ENCODE results near the gene PDE4D. TPM values are rescaled to one million over a fixed set of nuclear protein-coding genes. Genes with fewer than 3 reads are reported as not detected.
A peak's percentile ranks its signal among the peaks of the same experiment; 100 is the strongest.

Gene PDE4D
- total RNA-seq, 4 donors from 2014 or later: 6.0 to 36.2 (median 10.0) TPM

- Histone ChIP-seq H3K36me3 (no peaks in the 10 kb centered on the region), H3K27ac (no peak overlapping the region), H3K4me3 (no peak overlapping the region), H3K4me1 (no peaks in the 10 kb centered on the region), H3K27me3 (no peaks in the 10 kb centered on the region), H3K9me3 (no peaks in the 10 kb centered on the region)
- TF ChIP-seq CTCF (IDR thresholded peaks at IDR 0.05): peak in 5 of 6 experiments; percentile 27 to 69 (median 41)
- no peak for TF ChIP-seq POLR2A (IDR thresholded peaks at IDR 0.05)
- no peak for DNase-seq
- WGBS, 2 donors: 48 to 58% methylated on average over 1 of the region's 1 CpG
- intact Hi-C loops (cut with DNase I): loop anchor here (10.0 kb wide), 2 partner anchors 168 to 298 kb away; no protein-coding TSS in a partner anchor
These were observed 387.1 kb downstream of the PDE4D start for GRCh38 chr5:59506285-59506877.

- H3K27me3 ChIP-seq: no peaks in the 10 kb centered on the region
- no peak for DNase-seq
- no peak overlapping the region for H3K4me3 ChIP-seq
- H3K4me1 ChIP-seq: no peaks in the 10 kb centered on the region
- TF ChIP-seq CTCF (IDR thresholded peaks at IDR 0.05) (no peak), POLR2A (IDR thresholded peaks at IDR 0.05) (no peak)
- no peaks in the 10 kb centered on the region for H3K9me3 ChIP-seq
- intact Hi-C loops (cut with DNase I): loop anchor here (10.0 kb wide), 2 partner anchors 171 to 301 kb away; no protein-coding TSS in a partner anchor
- H3K36me3 ChIP-seq: no peaks in the 10 kb centered on the region
- H3K27ac ChIP-seq: no peak overlapping the region
These were observed 389.5 kb downstream of the PDE4D start for GRCh38 chr5:59504043-59504442.

GRCh38 chr5:59503220-59503619, 390.3 kb downstream of the PDE4D start:
- 36 to 67% methylated on average over 1 of the region's 1 CpG for WGBS, 2 donors
- H3K36me3 ChIP-seq: no peaks in the 10 kb centered on the region
- no peak for TF ChIP-seq POLR2A (IDR thresholded peaks at IDR 0.05)
- H3K4me1 ChIP-seq: no peaks in the 10 kb centered on the region
- H3K4me3 ChIP-seq: no peak overlapping the region
- intact Hi-C loops (cut with DNase I): loop anchor here (10.0 kb wide), 2 partner anchors 172 to 302 kb away; no protein-coding TSS in a partner anchor
- H3K27ac ChIP-seq: no peak overlapping the region
- H3K27me3 ChIP-seq: no peaks in the 10 kb centered on the region
- no peaks in the 10 kb centered on the region for H3K9me3 ChIP-seq
- no peak for DNase-seq

- no peak overlapping the region for H3K27ac ChIP-seq
- no peaks in the 10 kb centered on the region for H3K36me3 ChIP-seq
- no peak overlapping the region for H3K4me3 ChIP-seq
- intact Hi-C loops (cut with DNase I): loop anchor here (10.0 kb wide), 2 partner anchors 173 to 303 kb away; no protein-coding TSS in a partner anchor
- no peaks in the 10 kb centered on the region for H3K4me1 ChIP-seq
- 78 to 83% methylated on average over 1 of the region's 1 CpG for WGBS, 2 donors
- no peak for DNase-seq
- H3K27me3 ChIP-seq: no peaks in the 10 kb centered on the region
- no peaks in the 10 kb centered on the region for H3K9me3 ChIP-seq
- no peak for TF ChIP-seq CTCF (IDR thresholded peaks at IDR 0.05)
- TF ChIP-seq POLR2A (IDR thresholded peaks at IDR 0.05): no peak
These were observed 392.2 kb downstream of the PDE4D start for GRCh38 chr5:59501316-59501715.

- Histone ChIP-seq H3K27ac (no peak overlapping the region), H3K27me3 (no peaks in the 10 kb centered on the region), H3K4me1 (no peaks in the 10 kb centered on the region), H3K36me3 (peaks cover 0 to 6% (median 0%) of the 10 kb centered on the region in 3 donors), H3K9me3 (no peaks in the 10 kb centered on the region), H3K4me3 (no peak overlapping the region)
- 68 to 70% methylated on average over 1 of the region's 1 CpG for WGBS, 2 donors
- intact Hi-C loops (cut with DNase I): loop anchor here (10.0 kb wide), 2 partner anchors 175 to 305 kb away; no protein-coding TSS in a partner anchor
- TF ChIP-seq POLR2A (IDR thresholded peaks at IDR 0.05) (no peak), CTCF (IDR thresholded peaks at IDR 0.05) (no peak)
- no peak for DNase-seq
These were observed 393.5 kb downstream of the PDE4D start for GRCh38 chr5:59500014-59500413.

All from esophagus squamous epithelium (tissue), 5 donors.